ENCODE data around the gene FAM187B. TPM values are rescaled to one million over a fixed set of nuclear protein-coding genes. Genes with fewer than 3 reads are reported as not detected.

FAM187B gene
- total RNA-seq, 1 experiment from 2014 or later, result not detected

- H3K4me3 Mint-ChIP-seq, result no peak overlapping the region
These were observed 12.3 kb downstream of the FAM187B start for GRCh38 chr19:35216016-35216832.

More at GRCh38 chr19:35216016-35216832, 12.3 kb downstream of the FAM187B start:
- no peak overlapping the region for H3K27ac ChIP-seq (ENCODE audit: insufficient read length, low read depth, low read length)
- no peak overlapping the region for H3K18ac ChIP-seq (ENCODE audit: insufficient read length, low read depth, low read length)
- H2BK12ac ChIP-seq (ENCODE audit: insufficient read length, low read depth, low read length), result no peak overlapping the region
- H3K79me2 ChIP-seq (ENCODE audit: insufficient read depth, low read length), result no peaks in the 10 kb centered on the region
- no peaks in the 10 kb centered on the region for H3K27me3 ChIP-seq (ENCODE audit: insufficient read depth, low read length)
- no peaks in the 10 kb centered on the region for H3K23me2 ChIP-seq (ENCODE audit: insufficient read length, low read depth, low read length, poor library complexity, severe bottlenecking)
- H4K8ac ChIP-seq (replicated peaks; ENCODE audit: insufficient read length, low read depth, low read length), result no peak overlapping the region
- H3K4ac ChIP-seq (ENCODE audit: low read depth, low read length), result no peak overlapping the region
- Mint-ChIP-seq H3K9me3 (peaks cover 7 to 13% of the 10 kb centered on the region in 2 experiments), H3K27ac (peak overlapping the region in 1 of 3 experiments; percentile 77; a peak in 1 of 7 replicates), H3K36me3 (ENCODE audit: insufficient read depth in 1 of 3, low read depth in 3 of 3) (peaks cover 0 to 5% (median 5%) of the 10 kb centered on the region in 3 experiments; a peak in 5 of 7 replicates), H3K4me1 (peaks cover 16 to 18% of the 10 kb centered on the region in 2 experiments), H3K27me3 (ENCODE audit: low read depth) (peaks cover 4% of the 10 kb centered on the region)
- no peak overlapping the region for H3K56ac ChIP-seq (ENCODE audit: insufficient read length, low read depth, low read length)
- H3K23ac ChIP-seq (ENCODE audit: insufficient read length, low read depth, low read length), result no peak overlapping the region
- H2AK5ac ChIP-seq (ENCODE audit: insufficient read length, low read length), result no peak overlapping the region
- H2BK5ac ChIP-seq (ENCODE audit: insufficient read length, low read length), result no peak overlapping the region
- H2BK20ac ChIP-seq (ENCODE audit: low read depth, low read length, poor library complexity, severe bottlenecking), result no peak overlapping the region
- no peak overlapping the region for H4K91ac ChIP-seq (ENCODE audit: insufficient read length, low read depth, low read length)
- H3K9me3 ChIP-seq (ENCODE audit: control insufficient read depth, low read depth, low read length), result no peaks in the 10 kb centered on the region
- WGBS (ENCODE audit: extremely low coverage, insufficient read length, low lambda C conversion rate), result no CpG with 5 or more reads among the region's 8 CpGs
- no peaks in the 10 kb centered on the region for H3K79me1 ChIP-seq (ENCODE audit: insufficient read depth, low read depth, low read length, poor library complexity, severe bottlenecking)
- H2BK15ac ChIP-seq (ENCODE audit: low read depth, low read length), result no peak overlapping the region
- 0 out of 2 replicates have a peak, but pooled peaks cover 2% of the 10 kb centered on the region for H3K4me1 ChIP-seq (ENCODE audit: insufficient read depth, low read length)
- no peak overlapping the region for H3K4me2 ChIP-seq (ENCODE audit: insufficient read depth, insufficient read length, low read length)
- H2AFZ ChIP-seq (ENCODE audit: low read length), result no peak overlapping the region
- no peak overlapping the region for H4K5ac ChIP-seq (ENCODE audit: insufficient read length, low read depth, low read length)
- H4K20me1 ChIP-seq (ENCODE audit: control insufficient read depth, insufficient read depth, insufficient read length), result no peaks in the 10 kb centered on the region
- TF ChIP-seq, protein P1, sequence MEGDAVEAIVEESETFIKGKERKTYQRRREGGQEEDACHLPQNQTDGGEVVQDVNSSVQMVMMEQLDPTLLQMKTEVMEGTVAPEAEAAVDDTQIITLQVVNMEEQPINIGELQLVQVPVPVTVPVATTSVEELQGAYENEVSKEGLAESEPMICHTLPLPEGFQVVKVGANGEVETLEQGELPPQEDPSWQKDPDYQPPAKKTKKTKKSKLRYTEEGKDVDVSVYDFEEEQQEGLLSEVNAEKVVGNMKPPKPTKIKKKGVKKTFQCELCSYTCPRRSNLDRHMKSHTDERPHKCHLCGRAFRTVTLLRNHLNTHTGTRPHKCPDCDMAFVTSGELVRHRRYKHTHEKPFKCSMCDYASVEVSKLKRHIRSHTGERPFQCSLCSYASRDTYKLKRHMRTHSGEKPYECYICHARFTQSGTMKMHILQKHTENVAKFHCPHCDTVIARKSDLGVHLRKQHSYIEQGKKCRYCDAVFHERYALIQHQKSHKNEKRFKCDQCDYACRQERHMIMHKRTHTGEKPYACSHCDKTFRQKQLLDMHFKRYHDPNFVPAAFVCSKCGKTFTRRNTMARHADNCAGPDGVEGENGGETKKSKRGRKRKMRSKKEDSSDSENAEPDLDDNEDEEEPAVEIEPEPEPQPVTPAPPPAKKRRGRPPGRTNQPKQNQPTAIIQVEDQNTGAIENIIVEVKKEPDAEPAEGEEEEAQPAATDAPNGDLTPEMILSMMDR (conservative IDR thresholded peaks at IDR 0.05), result no peak
- H2BK120ac ChIP-seq (ENCODE audit: low read depth, low read length, poor library complexity, severe bottlenecking), result no peak overlapping the region
- no peak overlapping the region for H3K14ac ChIP-seq (ENCODE audit: insufficient read depth, low read length)
- no peak for DNase-seq
- no peak overlapping the region for H3T11ph ChIP-seq (ENCODE audit: low read length)
- H3K9ac ChIP-seq (ENCODE audit: extremely low read depth, insufficient read length, low read length), result no peak overlapping the region

Data from H9 (cell line).